H7 (cell line): Measurements from ENCODE around the gene GCG. TPM values are rescaled to one million over a fixed set of nuclear protein-coding genes. Genes with fewer than 3 reads are reported as not detected.

Experiments used
- DNase-seq: peaks from one replicate; pipeline ENCODE4 v3.0.0; 2012
- H3K27me3 ChIP-seq: 2 replicates; pipeline ENCODE4 v1.6.0; 2011; ENCODE audit warnings: mild to moderate bottlenecking, low read length; ENCODE audit not compliant: control insufficient read depth, insufficient read depth
- H3K36me3 ChIP-seq: replicated peaks from 2 replicates; pipeline ENCODE4 v1.5.1; 2011; ENCODE audit warnings: low read length; ENCODE audit not compliant: control insufficient read depth, insufficient read depth
- H3K4me3 ChIP-seq: 2 replicates; pipeline ENCODE4 v1.5.1; 2011; ENCODE audit warnings: low read depth, mild to moderate bottlenecking, control low read depth, low read length, moderate library complexity; ENCODE audit not compliant: insufficient read depth
- total RNA-seq: library from RNA; depleted of rRNA; stranded (reverse); fragments of >200 nt; shearing (Covaris generic); gene quantifications from 2 replicates; pipeline ENCODE4 v1.2.3, GENCODE V29; 2014; rRNA removed

The GCG gene
- total RNA-seq, 1 experiment from 2014 or later, result not detected

GRCh38 chr2:162099836-162100235 lies 52.2 kb downstream of the GCG start:
- DNase-seq, result no peak
- no peak overlapping the region for H3K4me3 ChIP-seq
- no peaks in the 10 kb centered on the region for H3K36me3 ChIP-seq
- no peaks in the 10 kb centered on the region for H3K27me3 ChIP-seq

Other genes with a start within 250 kb of the GCG start
- 1.6 and 4.3 TPM in 2 replicates for gene DPP4, start 78.0 kb downstream of the GCG start, total RNA-seq
- gene FAP, start 91.2 kb upstream of the GCG start, total RNA-seq, result not detected in 2 replicates
- gene IFIH1, start 166.4 kb upstream of the GCG start, total RNA-seq, result 0.55 TPM in 1 of 2 replicates, not detected in the other
- gene GCA, start 191.9 kb upstream of the GCG start, total RNA-seq, result 23.1 and 34.8 TPM in 2 replicates